RPMI7951 (cell line): Measurements from ENCODE around the gene PIF1. TPM values are rescaled to one million over a fixed set of nuclear protein-coding genes. Genes with fewer than 3 reads are reported as not detected.
A peak's percentile ranks its signal among the peaks of the same experiment; 100 is the strongest.

Experiments used
- DNase-seq: peaks from one replicate; pipeline ENCODE4 v3.0.0-alpha.2; 2012; ENCODE audit warnings: low read depth
- total RNA-seq: library from RNA; depleted of rRNA; stranded (reverse); fragments of >200 nt; shearing (Covaris generic); gene quantifications from 2 replicates; pipeline ENCODE4 v1.2.3, GENCODE V29; 2014; rRNA removed

Gene PIF1
- total RNA-seq, 1 experiment from 2014 or later: 13.8 TPM

GRCh38 chr15:64775551-64776401 lies 49.7 kb downstream of the PIF1 start, which contains the start of gene RBPMS2:
TSS of gene RBPMS2 (minus strand) at chr15:64775589. CDS start at chr15:64775319, 270 bp downstream.
- peak; percentile 11 for DNase-seq

- no peak for DNase-seq
Observed at GRCh38 chr15:64774629-64775493, 50.6 kb downstream of the PIF1 start.

GRCh38 chr15:64774037-64774628 lies 51.3 kb downstream of the PIF1 start:
- DNase-seq: no peak

DNA sequence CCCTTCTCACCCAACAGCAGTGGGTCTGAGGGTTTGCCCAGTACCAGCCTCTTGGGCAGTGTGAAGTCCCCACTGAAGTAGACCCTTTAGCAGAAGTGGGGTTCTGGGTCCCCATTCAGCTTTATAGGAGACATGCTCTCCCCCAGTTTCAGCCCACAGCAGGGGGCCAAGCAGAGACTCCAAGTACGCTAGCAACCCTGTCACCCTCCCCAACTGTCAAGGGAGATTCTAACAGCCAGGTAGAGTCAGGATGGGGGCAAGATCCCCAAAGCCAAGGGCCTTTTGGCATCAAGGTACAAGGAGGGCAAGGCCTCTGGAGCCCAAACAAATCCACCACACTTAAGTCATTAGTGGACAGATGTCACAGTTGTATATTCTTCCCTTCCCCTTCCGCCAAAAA lies 51.8 kb downstream of the PIF1 start:
- DNase-seq: no peak

DNA sequence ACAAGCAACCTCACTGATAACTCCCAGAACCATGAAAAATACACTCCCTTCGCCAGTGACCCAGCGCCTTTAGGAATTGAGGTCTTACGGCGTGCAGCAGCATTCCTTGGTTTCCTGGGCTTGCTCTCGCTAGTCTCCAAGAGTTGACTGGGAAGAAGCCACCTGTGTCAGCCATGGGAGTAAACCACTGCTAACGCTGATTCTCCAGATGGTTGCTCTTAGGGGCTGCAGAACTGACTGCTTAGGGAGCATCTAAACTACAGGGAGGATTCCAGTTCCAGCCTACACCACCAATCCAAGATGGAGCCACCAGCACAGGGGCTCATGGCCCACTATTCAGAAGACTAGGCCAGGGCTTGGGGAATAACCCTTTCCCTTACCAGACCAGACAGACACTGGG lies 52.5 kb downstream of the PIF1 start:
- no peak for DNase-seq

GRCh38 chr15:64772488-64772887 lies 53.0 kb downstream of the PIF1 start:
- no peak for DNase-seq

DNA sequence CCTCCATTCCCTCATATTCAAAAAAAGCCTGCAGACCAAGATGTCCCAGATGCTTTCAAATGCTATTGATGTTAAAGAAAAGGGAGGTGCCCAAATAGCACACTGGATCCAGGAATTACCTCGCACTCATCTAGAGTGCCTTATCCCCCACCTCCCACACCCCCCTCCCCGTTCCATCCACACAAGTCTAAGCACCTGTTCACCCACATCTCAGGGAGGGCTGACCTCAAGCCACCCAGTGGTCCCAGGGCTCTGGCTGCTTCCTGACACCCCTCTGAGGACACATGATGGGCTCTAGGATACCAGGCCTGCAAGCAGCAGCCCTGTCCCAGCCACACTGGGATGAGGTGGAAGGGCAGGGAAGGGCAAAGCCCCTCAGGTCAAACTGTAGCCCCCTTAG lies 54.8 kb downstream of the PIF1 start:
- DNase-seq: no peak

DNA sequence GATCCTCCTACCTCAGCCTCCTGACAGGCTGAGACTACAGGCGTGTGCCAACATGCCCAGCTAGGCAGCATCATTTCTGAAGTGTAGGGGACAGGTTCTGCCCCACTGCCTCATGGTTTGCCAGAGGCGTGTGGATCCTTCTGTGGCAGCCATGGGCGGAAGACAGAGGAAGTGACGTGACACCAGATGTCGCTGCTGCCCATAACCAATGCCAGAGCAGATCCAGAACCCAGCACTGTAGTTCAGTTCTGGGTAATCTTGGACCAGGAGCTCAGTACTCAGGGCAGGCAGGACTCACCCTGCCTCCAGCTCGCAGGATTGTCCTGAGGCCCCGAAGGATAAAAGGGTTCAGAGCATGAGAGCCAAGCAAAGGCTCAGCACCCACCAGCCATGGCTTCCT lies 58.2 kb downstream of the PIF1 start:
- no peak for DNase-seq

GRCh38 chr15:64766058-64766457 lies 59.4 kb downstream of the PIF1 start:
- no peak for DNase-seq

Other genes with a start within 250 kb of the PIF1 start
- gene RBPMS2, start 50.1 kb downstream of the PIF1 start, total RNA-seq: not detected in 2 replicates
- gene PLEKHO2, start 16.3 kb upstream of the PIF1 start, total RNA-seq: 18.5 and 22.3 TPM in 2 replicates
- gene ANKDD1A, start 86.3 kb upstream of the PIF1 start, total RNA-seq: 8.1 and 8.5 TPM in 2 replicates
- 80.7 and 94.9 TPM in 2 replicates for gene SPG21, start 164.3 kb upstream of the PIF1 start, total RNA-seq
- gene MTFMT, start 204.0 kb upstream of the PIF1 start, total RNA-seq: 23.8 and 27.9 TPM in 2 replicates
- gene SLC51B, start 219.7 kb upstream of the PIF1 start, total RNA-seq: not detected in 2 replicates
- 0.39 and 0.48 TPM in 2 replicates for gene RASL12, start 242.3 kb upstream of the PIF1 start, total RNA-seq